ENCODE results near the gene HARS2. TPM values are rescaled to one million over a fixed set of nuclear protein-coding genes. Genes with fewer than 3 reads are reported as not detected.
A peak's percentile ranks its signal among the peaks of the same experiment; 100 is the strongest.
"Not testable (repeated sequence)": the region's sequence is repeated elsewhere in the genome, so short reads cannot be mapped to it uniquely, and the experiment has no call there.

HARS2 gene
- total RNA-seq, 4 donors from 2014 or later: 29.3 to 31.8 (median 30.1) TPM

GRCh38 chr5:140658870-140659269, 32.4 kb upstream of the HARS2 start:
- 98% methylated on average over 17 of the region's 17 CpGs for WGBS, 2 donors
- no peak for TF ChIP-seq POLR2A (IDR thresholded peaks at IDR 0.05)
- no peak for TF ChIP-seq CTCF (IDR thresholded peaks at IDR 0.05)
- H3K27me3 ChIP-seq: no peaks in the 10 kb centered on the region
- H3K4me3 ChIP-seq (replicated peaks in 1 of 3): no peak overlapping the region
- intact Hi-C loops (cut with DNase I): no loop called here
- no peaks in the 10 kb centered on the region for H3K9me3 ChIP-seq
- no peak for DNase-seq
- H3K27ac ChIP-seq: no peak overlapping the region
- H3K36me3 ChIP-seq: peaks cover 89 to 90% of the 10 kb centered on the region in 2 donors
- H3K4me1 ChIP-seq: peaks cover 3 to 4% of the 10 kb centered on the region in 2 donors

- DNase-seq; H3K9me3 ChIP-seq; H3K27me3 ChIP-seq; H3K4me1 ChIP-seq; intact Hi-C loops (cut with DNase I); H3K27ac ChIP-seq; H3K4me3 ChIP-seq (replicated peaks in 1 of 3): not testable (repeated sequence)
- peaks cover 75 to 76% of the 10 kb centered on the region in 2 donors for H3K36me3 ChIP-seq
- WGBS, 2 donors: 79 to 91% methylated on average over 5 to 6 of the region's 6 CpGs
Measured at GRCh38 chr5:140660371-140660770, 30.9 kb upstream of the HARS2 start.

GRCh38 chr5:140664030-140664358, 27.3 kb upstream of the HARS2 start:
- H3K27ac ChIP-seq: peak overlapping the region; percentile 87 to 95 (median 92)
- intact Hi-C loops (cut with DNase I): no loop called here
- no peak for TF ChIP-seq POLR2A (IDR thresholded peaks at IDR 0.05)
- no peak for TF ChIP-seq CTCF (IDR thresholded peaks at IDR 0.05)
- H3K4me3 ChIP-seq (replicated peaks in 1 of 3): peak overlapping the region; percentile 57 to 91 (median 71)
- DNase-seq: peak; percentile 69 to 77
- no peaks in the 10 kb centered on the region for H3K27me3 ChIP-seq
- H3K9me3 ChIP-seq: no peaks in the 10 kb centered on the region
- peaks cover 10 to 18% of the 10 kb centered on the region in 2 donors for H3K4me1 ChIP-seq
- WGBS, 2 donors: 8 to 20% methylated on average over 18 of the region's 18 CpGs
- peaks cover 49% of the 10 kb centered on the region in 2 donors for H3K36me3 ChIP-seq

- intact Hi-C loops (cut with DNase I): no loop called here
- TF ChIP-seq POLR2A (IDR thresholded peaks at IDR 0.05): peak; percentile 2 to 93
- peak in 1 of 6 experiments; percentile 2 for TF ChIP-seq CTCF (IDR thresholded peaks at IDR 0.05)
- Histone ChIP-seq H3K27me3 (no peaks in the 10 kb centered on the region), H3K4me1 (peaks cover 10 to 18% of the 10 kb centered on the region in 2 donors), H3K36me3 (peaks cover 49% of the 10 kb centered on the region in 2 donors), H3K27ac (peak within 1 kb of the TSS; percentile 87 to 95 (median 92)), H3K9me3 (no peaks in the 10 kb centered on the region), H3K4me3 (replicated peaks in 1 of 3) (peak within 1 kb of the TSS; percentile 57 to 91 (median 71))
- DNase-seq: peak; percentile 96 to 97
- 1% methylated on average over 32 to 34 of the region's 54 CpGs for WGBS, 2 donors
Measured at GRCh38 chr5:140664359-140665119, 26.7 kb upstream of the HARS2 start, which contains the start of gene WDR55. TSS of gene WDR55 (plus strand) at chr5:140664904. CDS start at chr5:140664913, 9 bp downstream.

GRCh38 chr5:140671035-140671434, 20.2 kb upstream of the HARS2 start:
- H3K9me3 ChIP-seq; intact Hi-C loops (cut with DNase I); H3K27me3 ChIP-seq; H3K27ac ChIP-seq; H3K4me3 ChIP-seq (replicated peaks in 1 of 3); H3K4me1 ChIP-seq; DNase-seq: not testable (repeated sequence)
- H3K36me3 ChIP-seq: peaks cover 30 to 49% of the 10 kb centered on the region in 2 donors
- 97 to 100% methylated on average over 2 of the region's 4 CpGs for WGBS, 2 donors

- 86 to 100% methylated on average over 1 of the region's 7 CpGs for WGBS, 2 donors
- Histone ChIP-seq H3K4me3 (replicated peaks in 1 of 3) (no peak overlapping the region), H3K36me3 (peaks cover 35 to 55% of the 10 kb centered on the region in 2 donors), H3K9me3 (no peaks in the 10 kb centered on the region), H3K27me3 (no peaks in the 10 kb centered on the region), H3K27ac (no peak overlapping the region), H3K4me1 (no peaks in the 10 kb centered on the region)
- TF ChIP-seq CTCF (IDR thresholded peaks at IDR 0.05) (no peak), POLR2A (IDR thresholded peaks at IDR 0.05) (no peak)
- intact Hi-C loops (cut with DNase I): no loop called here
- DNase-seq: no peak
Measured at GRCh38 chr5:140671472-140672125, 19.7 kb upstream of the HARS2 start.
